Measurements from ENCODE around the gene C17orf50.

DNA sequence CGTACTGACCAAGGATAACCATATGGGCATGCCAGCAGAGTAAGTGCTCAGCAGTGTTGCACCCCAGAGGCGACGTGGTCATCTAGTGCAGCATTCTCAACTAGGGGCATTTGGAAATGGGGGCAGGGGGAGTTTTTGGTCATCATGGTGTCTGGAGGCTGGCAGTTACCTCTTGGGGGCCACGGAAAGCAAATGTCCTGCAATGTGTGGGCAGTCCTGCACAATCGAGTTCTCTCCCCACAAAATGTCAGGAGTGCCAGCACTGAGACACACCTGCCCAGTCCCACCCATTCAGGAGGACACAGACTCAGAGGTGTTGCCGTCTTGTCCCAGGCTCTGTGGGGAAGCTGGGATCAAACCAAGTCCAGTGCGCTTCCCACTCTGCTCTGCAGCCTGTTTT, 26.3 kb upstream of the C17orf50 start:
- TF ChIP-seq EZH2 (IDR thresholded peaks at IDR 0.05; ENCODE audit: low read length) = no peak
- TF ChIP-seq, protein P1, sequence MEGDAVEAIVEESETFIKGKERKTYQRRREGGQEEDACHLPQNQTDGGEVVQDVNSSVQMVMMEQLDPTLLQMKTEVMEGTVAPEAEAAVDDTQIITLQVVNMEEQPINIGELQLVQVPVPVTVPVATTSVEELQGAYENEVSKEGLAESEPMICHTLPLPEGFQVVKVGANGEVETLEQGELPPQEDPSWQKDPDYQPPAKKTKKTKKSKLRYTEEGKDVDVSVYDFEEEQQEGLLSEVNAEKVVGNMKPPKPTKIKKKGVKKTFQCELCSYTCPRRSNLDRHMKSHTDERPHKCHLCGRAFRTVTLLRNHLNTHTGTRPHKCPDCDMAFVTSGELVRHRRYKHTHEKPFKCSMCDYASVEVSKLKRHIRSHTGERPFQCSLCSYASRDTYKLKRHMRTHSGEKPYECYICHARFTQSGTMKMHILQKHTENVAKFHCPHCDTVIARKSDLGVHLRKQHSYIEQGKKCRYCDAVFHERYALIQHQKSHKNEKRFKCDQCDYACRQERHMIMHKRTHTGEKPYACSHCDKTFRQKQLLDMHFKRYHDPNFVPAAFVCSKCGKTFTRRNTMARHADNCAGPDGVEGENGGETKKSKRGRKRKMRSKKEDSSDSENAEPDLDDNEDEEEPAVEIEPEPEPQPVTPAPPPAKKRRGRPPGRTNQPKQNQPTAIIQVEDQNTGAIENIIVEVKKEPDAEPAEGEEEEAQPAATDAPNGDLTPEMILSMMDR (optimal IDR thresholded peaks at IDR 0.05 in 1 of 3, IDR thresholded peaks at IDR 0.05 in 1 of 3, conservative IDR thresholded peaks at IDR 0.05 in 1 of 3; ENCODE audit: extremely low read depth in 1 of 3, insufficient read depth in 2 of 3, low read length in 3 of 3) = no peak
